GM19452 (cell line): ENCODE measurements around the gene MXRA8.

Experiments used
- ATAC-seq: cut with Tn5 transposase; IDR thresholded peaks from one replicate; pipeline ENCODE4 v1.9.1; 2021; ENCODE audit not compliant: unreplicated experiment

Gene MXRA8

GRCh38 chr1:1352786-1353388 is 5.5 kb downstream of the MXRA8 start:
- no peak for ATAC-seq

- ATAC-seq, result no peak
Measured at GRCh38 chr1:1351511-1352427, 6.6 kb downstream of the MXRA8 start.

- ATAC-seq, result peak; percentile 56
Measured at GRCh38 chr1:1349256-1350012, 8.9 kb downstream of the MXRA8 start, which contains the start of gene DVL1. Gene DVL1 (minus strand): TSS chr1:1349418. CDS start chr1:1349065, 353 bp downstream.

GRCh38 chr1:1348420-1349255 is 9.7 kb downstream of the MXRA8 start:
- peak; percentile 25 for ATAC-seq

- no peak for ATAC-seq
Measured at GRCh38 chr1:1347663-1348419, 10.5 kb downstream of the MXRA8 start.

- ATAC-seq, result no peak
Measured at GRCh38 chr1:1347026-1347595, 11.2 kb downstream of the MXRA8 start.

- ATAC-seq, result no peak
Measured at GRCh38 chr1:1346501-1346890, 11.9 kb downstream of the MXRA8 start.

GRCh38 chr1:1345860-1346500 is 12.4 kb downstream of the MXRA8 start:
- ATAC-seq, result no peak

- no peak for ATAC-seq
Measured at GRCh38 chr1:1345384-1345783, 13.0 kb downstream of the MXRA8 start.

GRCh38 chr1:1344655-1345361 is 13.5 kb downstream of the MXRA8 start:
- ATAC-seq, result no peak

- no peak for ATAC-seq
Measured at GRCh38 chr1:1343811-1344421, 14.4 kb downstream of the MXRA8 start.

GRCh38 chr1:1342584-1343115 is 15.7 kb downstream of the MXRA8 start:
- no peak for ATAC-seq

- ATAC-seq, result no peak
Measured at GRCh38 chr1:1342061-1342562, 16.2 kb downstream of the MXRA8 start.

- no peak for ATAC-seq
Measured at GRCh38 chr1:1341549-1342021, 16.8 kb downstream of the MXRA8 start.

GRCh38 chr1:1340791-1341548 is 17.4 kb downstream of the MXRA8 start:
- no peak for ATAC-seq

- no peak for ATAC-seq
Measured at GRCh38 chr1:1340185-1340584, 18.2 kb downstream of the MXRA8 start.

GRCh38 chr1:1338278-1338677 is 20.1 kb downstream of the MXRA8 start:
- ATAC-seq, result no peak
